GM23248 (cell line): ENCODE results near the gene PTEN.

ENCODE experiments used
- EZH2 ChIP-seq: fragments of 200-600 bp; sonication (generic); IDR thresholded peaks from 2 replicates; pipeline ENCODE4 v1.6.1; 2018; ENCODE audit warnings: antibody characterized with exemption, mild to moderate bottlenecking; ENCODE audit not compliant: insufficient read depth, poor library complexity, severe bottlenecking
- EZH2phosphoT487 ChIP-seq: fragments of 200-600 bp; sonication (generic); IDR thresholded peaks from 2 replicates; pipeline ENCODE4 v1.6.1; 2018; ENCODE audit warnings: antibody characterized with exemption, moderate library complexity, mild to moderate bottlenecking, low read depth; ENCODE audit not compliant: insufficient read depth

GRCh38 chr10:87976101-87976743 lies 112.8 kb downstream of the PTEN start:
- no peak for TF ChIP-seq EZH2
- no peak for TF ChIP-seq EZH2phosphoT487
